Brain microvascular endothelial cell (primary cell): Measurements from ENCODE around the gene CTDSPL.

Experiments used
- DNase-seq: peaks from one replicate; pipeline ENCODE4 v3.0.0-alpha.2; 2020
- H3K27ac ChIP-seq: fragments of 250-450 bp; sonication (Bioruptor Pico); 2 replicates; pipeline ENCODE4 v1.5.1; 2020; ENCODE audit warnings: mild to moderate bottlenecking, moderate library complexity
- H3K27me3 ChIP-seq: fragments of 250-450 bp; sonication (Bioruptor Pico); replicated peaks from 2 replicates; pipeline ENCODE4 v1.5.1; 2020; ENCODE audit warnings: mild to moderate bottlenecking
- H3K36me3 ChIP-seq: fragments of 250-450 bp; sonication (Bioruptor Pico); replicated peaks from 2 replicates; pipeline ENCODE4 v1.5.1; 2020; ENCODE audit warnings: mild to moderate bottlenecking
- H3K4me3 ChIP-seq: 2 replicates; pipeline ENCODE4 v1.5.1; 2011; ENCODE audit warnings: low read depth, mild to moderate bottlenecking, control low read depth, low read length, moderate library complexity
- in situ Hi-C: cut with HindIII; loops from 2 replicates; pipeline ENCODE4 v1.10.0; 2017; ENCODE audit warnings: low sequenced_read_pairs, low pct_ligation_motif_present
- TF ChIP-seq, protein P1 (sequence below): IDR thresholded peaks from 2 replicates; pipeline ENCODE4 v1.5.1; 2011; ENCODE audit warnings: low read depth, mild to moderate bottlenecking, moderate library complexity, low read length, control low read depth, inconsistent platforms; ENCODE audit errors: missing control alignments

The CTDSPL gene

GRCh38 chr3:37836589-37836988 lies 25.1 kb upstream of the CTDSPL start:
- Histone ChIP-seq H3K36me3 (no peaks in the 10 kb centered on the region), H3K27me3 (no peaks in the 10 kb centered on the region), H3K4me3 (no peak overlapping the region), H3K27ac (no peak overlapping the region)
- TF ChIP-seq, protein P1, sequence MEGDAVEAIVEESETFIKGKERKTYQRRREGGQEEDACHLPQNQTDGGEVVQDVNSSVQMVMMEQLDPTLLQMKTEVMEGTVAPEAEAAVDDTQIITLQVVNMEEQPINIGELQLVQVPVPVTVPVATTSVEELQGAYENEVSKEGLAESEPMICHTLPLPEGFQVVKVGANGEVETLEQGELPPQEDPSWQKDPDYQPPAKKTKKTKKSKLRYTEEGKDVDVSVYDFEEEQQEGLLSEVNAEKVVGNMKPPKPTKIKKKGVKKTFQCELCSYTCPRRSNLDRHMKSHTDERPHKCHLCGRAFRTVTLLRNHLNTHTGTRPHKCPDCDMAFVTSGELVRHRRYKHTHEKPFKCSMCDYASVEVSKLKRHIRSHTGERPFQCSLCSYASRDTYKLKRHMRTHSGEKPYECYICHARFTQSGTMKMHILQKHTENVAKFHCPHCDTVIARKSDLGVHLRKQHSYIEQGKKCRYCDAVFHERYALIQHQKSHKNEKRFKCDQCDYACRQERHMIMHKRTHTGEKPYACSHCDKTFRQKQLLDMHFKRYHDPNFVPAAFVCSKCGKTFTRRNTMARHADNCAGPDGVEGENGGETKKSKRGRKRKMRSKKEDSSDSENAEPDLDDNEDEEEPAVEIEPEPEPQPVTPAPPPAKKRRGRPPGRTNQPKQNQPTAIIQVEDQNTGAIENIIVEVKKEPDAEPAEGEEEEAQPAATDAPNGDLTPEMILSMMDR = no peak
- DNase-seq = no peak
- in situ Hi-C loops = no loop called here

- DNase-seq = no peak
- Histone ChIP-seq H3K36me3 (no peaks in the 10 kb centered on the region), H3K27me3 (no peaks in the 10 kb centered on the region), H3K4me3 (no peak overlapping the region), H3K27ac (no peak overlapping the region)
- TF ChIP-seq, protein P1 = no peak
- in situ Hi-C loops = no loop called here
Measured at GRCh38 chr3:37847689-37848088, 14.0 kb upstream of the CTDSPL start.

GRCh38 chr3:37849146-37849923 lies 12.3 kb upstream of the CTDSPL start:
- Histone ChIP-seq H3K4me3 (no peak overlapping the region), H3K36me3 (no peaks in the 10 kb centered on the region), H3K27ac (no peak overlapping the region), H3K27me3 (no peaks in the 10 kb centered on the region)
- no peak for DNase-seq
- TF ChIP-seq, protein P1 = no peak
- in situ Hi-C loops = no loop called here

GRCh38 chr3:37852097-37852496 lies 9.6 kb upstream of the CTDSPL start:
- H3K4me3 ChIP-seq = no peak overlapping the region
- in situ Hi-C loops = no loop called here
- no peaks in the 10 kb centered on the region for H3K36me3 ChIP-seq
- peak; percentile 38 for DNase-seq
- TF ChIP-seq, protein P1 = no peak
- no peak overlapping the region for H3K27ac ChIP-seq
- no peaks in the 10 kb centered on the region for H3K27me3 ChIP-seq

- H3K4me3 ChIP-seq = no peak overlapping the region
- H3K27me3 ChIP-seq = no peaks in the 10 kb centered on the region
- H3K27ac ChIP-seq = no peak overlapping the region
- DNase-seq = no peak
- no peaks in the 10 kb centered on the region for H3K36me3 ChIP-seq
- in situ Hi-C loops = no loop called here
- TF ChIP-seq, protein P1 = no peak
Measured at GRCh38 chr3:37852771-37853170, 8.9 kb upstream of the CTDSPL start.
